Peyer's patch (tissue), 4 donors: Measurements from ENCODE around the gene SH3GLB1.

Source experiments
- CTCF ChIP-seq, 6 experiments: fragments of 450-650 bp in 4 of 6; fragments of 200-600 bp in 2 of 6; sonication (generic) in 1 of 6; IDR thresholded peaks; one replicate each; pipeline ENCODE4 v1.5.1; 2017 to 2019; ENCODE audit warnings: antibody characterized with exemption in 6 of 6, mild to moderate bottlenecking in 3 of 6, moderate library complexity in 1 of 6
- POLR2A ChIP-seq, 2 donors: fragments of 450-650 bp; IDR thresholded peaks; one replicate each; pipeline ENCODE4 v1.5.1; 2017; ENCODE audit warnings: antibody characterized with exemption in 2 of 2, mild to moderate bottlenecking in 2 of 2, moderate library complexity in 2 of 2

DNA sequence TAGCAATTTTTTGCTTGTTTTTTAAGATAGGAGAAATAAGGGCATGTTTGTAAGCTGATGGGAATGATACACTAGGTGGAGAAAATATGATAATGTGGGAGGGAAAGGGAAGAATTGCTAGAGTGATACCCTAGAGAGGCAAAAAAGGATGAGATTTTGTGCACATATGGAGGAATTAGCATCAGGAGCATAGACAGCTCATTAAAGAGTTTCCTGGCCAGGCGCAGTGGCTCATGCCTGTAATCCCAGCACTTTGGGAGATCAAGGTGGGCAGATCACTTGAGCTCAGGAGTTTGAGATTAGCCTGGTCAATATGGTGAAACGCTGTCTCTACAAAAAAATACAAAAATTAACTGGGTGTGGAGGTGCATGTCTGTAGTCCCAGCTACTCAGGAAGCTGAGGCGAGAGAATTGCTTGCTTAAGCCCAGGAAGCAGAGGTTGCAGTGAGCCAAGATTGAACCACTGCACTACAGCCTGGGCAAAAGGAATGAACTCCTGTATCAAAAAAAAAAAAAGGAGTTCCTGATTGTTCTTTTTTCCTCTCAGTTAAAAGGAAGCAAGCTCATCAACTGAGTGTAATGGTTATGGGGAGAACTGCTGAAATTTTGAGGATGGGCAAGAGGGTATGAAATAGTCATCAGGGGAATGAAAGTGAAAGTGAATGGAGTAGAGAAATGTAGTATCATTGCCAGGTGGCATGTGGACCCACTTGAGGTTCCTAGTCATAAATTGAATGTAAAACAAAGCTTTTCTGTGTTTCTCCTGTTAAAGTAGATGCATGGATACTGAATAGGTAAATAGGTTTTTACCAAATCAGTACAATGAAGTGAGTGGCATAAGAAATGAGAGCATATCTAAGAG, 35.5 kb downstream of the SH3GLB1 start:
- TF ChIP-seq POLR2A (IDR thresholded peaks at IDR 0.05), result no peak
- TF ChIP-seq CTCF (IDR thresholded peaks at IDR 0.05), result no peak
